SU-DHL-6 (cell line): ENCODE measurements around the gene CFAP45.

ENCODE experiments used
- H2AFZ ChIP-seq: fragments of 200-600 bp; sonication (generic); 2 replicates; pipeline ENCODE4 v1.6.1; 2014; ENCODE audit warnings: low read depth, mild to moderate bottlenecking, moderate library complexity, mixed read lengths, antibody characterized with exemption, low read length; ENCODE audit not compliant: severe bottlenecking
- H3F3A ChIP-seq: fragments of 200-600 bp; shearing (Covaris generic); 2 replicates; pipeline ENCODE4 v1.6.0; 2016; ENCODE audit warnings: antibody characterized with exemption, mild to moderate bottlenecking; ENCODE audit not compliant: insufficient read depth
- H3K27ac ChIP-seq: fragments of 200-600 bp; sonication (generic); 2 replicates; pipeline ENCODE4 v1.5.1; 2016; ENCODE audit warnings: low read depth, mild to moderate bottlenecking, low read length, moderate library complexity, mixed read lengths
- H3K27me3 ChIP-seq: fragments of 200-600 bp; sonication (generic), shearing (Covaris generic); 2 replicates; pipeline ENCODE4 v1.6.0; 2014; ENCODE audit warnings: mild to moderate bottlenecking, low read length
- H3K36me3 ChIP-seq: fragments of 200-600 bp; sonication (generic); 2 replicates; pipeline ENCODE4 v1.6.1; 2014; ENCODE audit warnings: mild to moderate bottlenecking, low read length, mixed read lengths
- H3K4me2 ChIP-seq: fragments of 300-600, 200-600 bp; shearing (Covaris generic), sonication (generic); 2 replicates; pipeline ENCODE4 v1.6.0; 2014; ENCODE audit warnings: low read length, low read depth, mild to moderate bottlenecking; ENCODE audit not compliant: poor library complexity, severe bottlenecking
- H3K4me3 ChIP-seq: fragments of 200-600 bp; sonication (generic); 2 replicates; pipeline ENCODE4 v1.5.1; 2014; ENCODE audit warnings: antibody characterized with exemption, low read length, mild to moderate bottlenecking, mixed read lengths; ENCODE audit not compliant: insufficient read depth, poor library complexity, severe bottlenecking
- H3K79me2 ChIP-seq: fragments of 200-600 bp; sonication (generic); 2 replicates; pipeline ENCODE4 v1.6.1; 2014; ENCODE audit warnings: mild to moderate bottlenecking, low read length, moderate library complexity; ENCODE audit not compliant: insufficient read depth
- H3K9ac ChIP-seq: fragments of 200-600 bp; sonication (generic); 2 replicates; pipeline ENCODE4 v1.7.0; 2014; ENCODE audit warnings: mild to moderate bottlenecking, low read length
- H3K9me2 ChIP-seq: fragments of 200-600 bp; sonication (generic); replicated peaks from 2 replicates; pipeline ENCODE4 v1.6.1; 2014; ENCODE audit warnings: low read length; ENCODE audit not compliant: insufficient read depth
- H3K9me3 ChIP-seq: fragments of 200-600 bp; sonication (generic); 2 replicates; pipeline ENCODE4 v1.6.1; 2014; ENCODE audit warnings: low read length, mixed read lengths; ENCODE audit not compliant: insufficient read depth
- H4K20me1 ChIP-seq: fragments of 200-600 bp; sonication (generic); 2 replicates; pipeline ENCODE4 v1.6.1; 2014; ENCODE audit warnings: low read depth, mild to moderate bottlenecking, antibody characterized with exemption, low read length, moderate library complexity, mixed read lengths
- CTCF ChIP-seq: fragments of 200-600 bp; sonication (generic); IDR thresholded peaks from one replicate; pipeline ENCODE4 v1.5.1; 2017; ENCODE audit warnings: antibody characterized with exemption, mild to moderate bottlenecking, low read length, moderate library complexity; ENCODE audit not compliant: insufficient read depth, poor library complexity, severe bottlenecking
- EZH2phosphoT487 ChIP-seq: fragments of 200-600 bp; sonication (generic), shearing (Covaris generic); conservative IDR thresholded peaks from 2 replicates; pipeline ENCODE4 v1.6.1; 2018; ENCODE audit warnings: mild to moderate bottlenecking, antibody characterized with exemption, low read length, moderate library complexity, mixed read lengths

Gene CFAP45

GRCh38 chr1:159862031-159862430, 37.9 kb downstream of the CFAP45 start:
- H2AFZ ChIP-seq: no peak overlapping the region
- H3K9me2 ChIP-seq: no peaks in the 10 kb centered on the region
- H4K20me1 ChIP-seq: no peaks in the 10 kb centered on the region
- no peak for TF ChIP-seq CTCF
- TF ChIP-seq EZH2phosphoT487: no peak
- no peaks in the 10 kb centered on the region for H3F3A ChIP-seq
- H3K27ac ChIP-seq: no peak overlapping the region
- no peak overlapping the region for H3K4me2 ChIP-seq
- no peak overlapping the region for H3K4me3 ChIP-seq
- H3K79me2 ChIP-seq: no peaks in the 10 kb centered on the region
- H3K9me3 ChIP-seq: no peaks in the 10 kb centered on the region
- no peaks in the 10 kb centered on the region for H3K27me3 ChIP-seq
- H3K36me3 ChIP-seq: no peaks in the 10 kb centered on the region
- no peak overlapping the region for H3K9ac ChIP-seq

- H3K4me3 ChIP-seq: no peak overlapping the region
Observed at GRCh38 chr1:159861218-159861617, 38.7 kb downstream of the CFAP45 start.

GRCh38 chr1:159860456-159860855, 39.5 kb downstream of the CFAP45 start:
- no peak overlapping the region for H3K27ac ChIP-seq

More at GRCh38 chr1:159861218-159861617, 38.7 kb downstream of the CFAP45 start:
- H4K20me1 ChIP-seq: no peaks in the 10 kb centered on the region
- H3K9ac ChIP-seq: no peak overlapping the region
- no peak overlapping the region for H3K27ac ChIP-seq
- H3K36me3 ChIP-seq: no peaks in the 10 kb centered on the region
- H3K9me3 ChIP-seq: no peaks in the 10 kb centered on the region
- H3K4me2 ChIP-seq: no peak overlapping the region
- H3F3A ChIP-seq: no peaks in the 10 kb centered on the region
- TF ChIP-seq EZH2phosphoT487: no peak
- no peak for TF ChIP-seq CTCF
- H2AFZ ChIP-seq: no peak overlapping the region
- no peaks in the 10 kb centered on the region for H3K79me2 ChIP-seq
- no peaks in the 10 kb centered on the region for H3K27me3 ChIP-seq
- no peaks in the 10 kb centered on the region for H3K9me2 ChIP-seq

More at GRCh38 chr1:159860456-159860855, 39.5 kb downstream of the CFAP45 start:
- Histone ChIP-seq H3K79me2 (no peaks in the 10 kb centered on the region), H2AFZ (no peak overlapping the region), H3K9me3 (no peaks in the 10 kb centered on the region), H3K27me3 (no peaks in the 10 kb centered on the region), H3K9me2 (no peaks in the 10 kb centered on the region), H3K36me3 (no peaks in the 10 kb centered on the region), H3K4me2 (no peak overlapping the region), H3K9ac (no peak overlapping the region), H3F3A (no peaks in the 10 kb centered on the region), H3K4me3 (no peak overlapping the region), H4K20me1 (no peaks in the 10 kb centered on the region)
- TF ChIP-seq CTCF: no peak
- no peak for TF ChIP-seq EZH2phosphoT487
